Thoracic aorta (tissue), 2 donors: ENCODE measurements around the gene JMJD8. TPM values are rescaled to one million over a fixed set of nuclear protein-coding genes. Genes with fewer than 3 reads are reported as not detected.
A peak's percentile ranks its signal among the peaks of the same experiment; 100 is the strongest.

Experiments
- ATAC-seq: fragments of 150-250 bp; one replicate; pipeline ENCODE4 v1.8.0; 2017; ENCODE audit warnings: low read depth; ENCODE audit not compliant: insufficient number of reproducible peaks, low FRiP score
- DNase-seq: peaks from one replicate; pipeline ENCODE4 v3.0.0-alpha.2; 2020; ENCODE audit warnings: low spot score
- H3K27ac ChIP-seq, 2 donors: fragments of 200-600 bp; sonication (generic); 1 replicate in 1 of 2; 2 replicates in 1 of 2; pipeline ENCODE4 v1.5.1; 2016; ENCODE audit warnings: mild to moderate bottlenecking in 2 of 2, moderate library complexity in 2 of 2
- H3K27me3 ChIP-seq: fragments of 200-600 bp; sonication (generic); replicated peaks from 2 replicates; pipeline ENCODE4 v1.6.0; 2016; ENCODE audit warnings: mild to moderate bottlenecking; ENCODE audit not compliant: insufficient read depth
- H3K36me3 ChIP-seq: fragments of 200-600 bp; sonication (generic); one replicate; pipeline ENCODE4 v1.5.1; 2016
- H3K4me1 ChIP-seq, 2 donors: fragments of 200-600 bp; sonication (generic); 1 replicate in 1 of 2; 2 replicates in 1 of 2; pipeline versions ENCODE4 v1.5.1 to v1.6.0; 2016; ENCODE audit warnings: low read depth in 2 of 2, mild to moderate bottlenecking in 1 of 2; ENCODE audit not compliant: control insufficient read depth in 1 of 2
- H3K4me3 ChIP-seq: fragments of 200-600 bp; sonication (generic); 2 replicates; pipeline ENCODE4 v1.5.1; 2016; ENCODE audit warnings: mild to moderate bottlenecking
- H3K9me3 ChIP-seq: fragments of 200-600 bp; sonication (generic); 2 replicates; pipeline ENCODE4 v1.5.1; 2016
- total RNA-seq, 2 donors: library from RNA; depleted of rRNA; stranded (reverse); fragments of >200 nt; gene quantifications; one replicate each; pipeline versions ENCODE4 v1.1.0 to v1.2.3, GENCODE V29; 2016
- TF ChIP-seq, protein P1 (sequence below): fragments of 200-600 bp; sonication (generic); IDR thresholded peaks from one replicate; pipeline ENCODE4 v1.5.1; 2019; ENCODE audit warnings: antibody characterized with exemption

Gene JMJD8
- total RNA-seq, 2 donors from 2014 or later, result 98.7 to 128 TPM

- H3K27ac ChIP-seq, result no peak overlapping the region
Observed at GRCh38 chr16:647173-647902, 36.8 kb downstream of the JMJD8 start.

GRCh38 chr16:646679-647172 lies 37.4 kb downstream of the JMJD8 start:
- H3K4me1 ChIP-seq, result peaks cover 25 to 38% of the 10 kb centered on the region in 2 donors

More at GRCh38 chr16:647173-647902, 36.8 kb downstream of the JMJD8 start:
- H3K9me3 ChIP-seq, result no peaks in the 10 kb centered on the region
- TF ChIP-seq, protein P1, sequence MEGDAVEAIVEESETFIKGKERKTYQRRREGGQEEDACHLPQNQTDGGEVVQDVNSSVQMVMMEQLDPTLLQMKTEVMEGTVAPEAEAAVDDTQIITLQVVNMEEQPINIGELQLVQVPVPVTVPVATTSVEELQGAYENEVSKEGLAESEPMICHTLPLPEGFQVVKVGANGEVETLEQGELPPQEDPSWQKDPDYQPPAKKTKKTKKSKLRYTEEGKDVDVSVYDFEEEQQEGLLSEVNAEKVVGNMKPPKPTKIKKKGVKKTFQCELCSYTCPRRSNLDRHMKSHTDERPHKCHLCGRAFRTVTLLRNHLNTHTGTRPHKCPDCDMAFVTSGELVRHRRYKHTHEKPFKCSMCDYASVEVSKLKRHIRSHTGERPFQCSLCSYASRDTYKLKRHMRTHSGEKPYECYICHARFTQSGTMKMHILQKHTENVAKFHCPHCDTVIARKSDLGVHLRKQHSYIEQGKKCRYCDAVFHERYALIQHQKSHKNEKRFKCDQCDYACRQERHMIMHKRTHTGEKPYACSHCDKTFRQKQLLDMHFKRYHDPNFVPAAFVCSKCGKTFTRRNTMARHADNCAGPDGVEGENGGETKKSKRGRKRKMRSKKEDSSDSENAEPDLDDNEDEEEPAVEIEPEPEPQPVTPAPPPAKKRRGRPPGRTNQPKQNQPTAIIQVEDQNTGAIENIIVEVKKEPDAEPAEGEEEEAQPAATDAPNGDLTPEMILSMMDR, result no peak
- peaks cover 24 to 37% of the 10 kb centered on the region in 2 donors for H3K4me1 ChIP-seq
- H3K4me3 ChIP-seq, result no peak overlapping the region
- no peaks in the 10 kb centered on the region for H3K27me3 ChIP-seq
- DNase-seq (no peak), ATAC-seq (no peak)
- H3K36me3 ChIP-seq, result no peaks in the 10 kb centered on the region

GRCh38 chr16:645852-646678 lies 38.1 kb downstream of the JMJD8 start:
- Histone ChIP-seq H3K4me1 (peaks cover 25 to 40% of the 10 kb centered on the region in 2 donors), H3K36me3 (no peaks in the 10 kb centered on the region), H3K27me3 (no peaks in the 10 kb centered on the region), H3K4me3 (no peak overlapping the region), H3K9me3 (no peaks in the 10 kb centered on the region), H3K27ac (no peak overlapping the region)
- TF ChIP-seq, protein P1, result no peak
- DNase-seq (no peak), ATAC-seq (no peak)

More at GRCh38 chr16:646679-647172, 37.4 kb downstream of the JMJD8 start:
- H3K27me3 ChIP-seq, result no peaks in the 10 kb centered on the region
- TF ChIP-seq, protein P1, result no peak
- H3K27ac ChIP-seq, result no peak overlapping the region
- no peak for ATAC-seq
- no peak overlapping the region for H3K4me3 ChIP-seq
- no peaks in the 10 kb centered on the region for H3K9me3 ChIP-seq
- no peak for DNase-seq
- no peaks in the 10 kb centered on the region for H3K36me3 ChIP-seq

- Histone ChIP-seq H3K9me3 (no peaks in the 10 kb centered on the region), H3K36me3 (no peaks in the 10 kb centered on the region), H3K4me1 (peaks cover 19 to 32% of the 10 kb centered on the region in 2 donors), H3K4me3 (no peak overlapping the region), H3K27ac (no peak overlapping the region), H3K27me3 (no peaks in the 10 kb centered on the region)
- ATAC-seq, result no peak
- DNase-seq, result no peak
- TF ChIP-seq, protein P1, result no peak
Observed at GRCh38 chr16:644556-644955, 39.6 kb downstream of the JMJD8 start.

- Histone ChIP-seq H3K4me3 (peak overlapping the region; percentile 88), H3K9me3 (no peaks in the 10 kb centered on the region), H3K27ac (peak overlapping the region in 1 of 2 donors; percentile 60), H3K27me3 (no peaks in the 10 kb centered on the region), H3K36me3 (no peaks in the 10 kb centered on the region), H3K4me1 (peaks cover 13 to 27% of the 10 kb centered on the region in 2 donors)
- TF ChIP-seq, protein P1, result no peak
- DNase-seq, result no peak
- ATAC-seq, result no peak
Observed at GRCh38 chr16:643050-643368, 41.1 kb downstream of the JMJD8 start.
